HG03097 (cell line): ENCODE measurements around the gene AGPAT4.
"Not testable (repeated sequence)": the region's sequence is repeated elsewhere in the genome, so short reads cannot be mapped to it uniquely, and the experiment has no call there.

Source experiments
- ATAC-seq: cut with Tn5 transposase; IDR thresholded peaks from one replicate; pipeline ENCODE4 v1.9.1; 2021; ENCODE audit not compliant: unreplicated experiment, low FRiP score

The AGPAT4 gene

GRCh38 chr6:161125591-161125990 lies 148.3 kb downstream of the AGPAT4 start:
- ATAC-seq = no peak

- not testable (repeated sequence) for ATAC-seq
Measured at GRCh38 chr6:161123319-161123718, 150.5 kb downstream of the AGPAT4 start.

- ATAC-seq = no peak
Measured at GRCh38 chr6:161117942-161118341, 155.9 kb downstream of the AGPAT4 start.

DNA sequence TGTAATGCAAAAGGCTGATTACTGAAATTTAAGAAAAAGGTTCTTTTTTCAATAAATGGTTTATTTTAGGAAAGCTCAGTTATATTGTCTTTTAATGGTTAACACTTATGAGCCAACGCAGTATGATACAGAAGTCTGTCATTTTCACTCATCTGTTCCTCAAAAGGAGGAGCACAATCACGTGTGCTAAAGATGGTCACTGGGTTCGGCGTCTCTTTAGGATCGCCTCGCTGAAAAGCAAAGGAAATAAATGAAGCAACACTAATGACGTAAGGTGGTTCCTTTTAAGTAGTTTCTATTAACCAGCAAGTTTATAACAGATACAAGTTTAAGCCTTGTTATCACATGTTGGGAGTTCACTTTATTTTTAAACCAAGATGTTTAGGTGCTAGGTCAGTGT lies 156.6 kb downstream of the AGPAT4 start:
- no peak for ATAC-seq

GRCh38 chr6:161116554-161116953 lies 157.3 kb downstream of the AGPAT4 start:
- no peak for ATAC-seq

DNA sequence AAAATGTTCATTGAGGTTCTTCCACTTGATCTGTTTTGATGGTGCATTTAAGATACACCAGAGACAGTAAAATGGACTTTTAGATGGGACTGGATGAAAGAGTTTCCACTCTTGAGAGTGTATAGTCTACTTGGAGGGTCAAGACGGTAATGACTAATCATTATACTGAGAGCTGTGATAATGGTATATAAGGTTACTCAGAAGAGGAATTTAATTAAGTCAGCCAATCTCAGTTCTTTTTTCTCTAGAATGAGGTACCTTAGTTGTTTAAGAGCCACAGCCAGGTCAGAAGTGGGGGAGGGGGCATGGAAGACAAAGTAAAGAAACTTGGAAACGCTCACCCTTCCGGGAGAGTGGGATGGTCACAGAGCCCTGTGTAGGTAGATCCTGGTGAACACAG lies 158.4 kb downstream of the AGPAT4 start:
- no peak for ATAC-seq

GRCh38 chr6:161111261-161111660 lies 162.6 kb downstream of the AGPAT4 start:
- no peak for ATAC-seq

DNA sequence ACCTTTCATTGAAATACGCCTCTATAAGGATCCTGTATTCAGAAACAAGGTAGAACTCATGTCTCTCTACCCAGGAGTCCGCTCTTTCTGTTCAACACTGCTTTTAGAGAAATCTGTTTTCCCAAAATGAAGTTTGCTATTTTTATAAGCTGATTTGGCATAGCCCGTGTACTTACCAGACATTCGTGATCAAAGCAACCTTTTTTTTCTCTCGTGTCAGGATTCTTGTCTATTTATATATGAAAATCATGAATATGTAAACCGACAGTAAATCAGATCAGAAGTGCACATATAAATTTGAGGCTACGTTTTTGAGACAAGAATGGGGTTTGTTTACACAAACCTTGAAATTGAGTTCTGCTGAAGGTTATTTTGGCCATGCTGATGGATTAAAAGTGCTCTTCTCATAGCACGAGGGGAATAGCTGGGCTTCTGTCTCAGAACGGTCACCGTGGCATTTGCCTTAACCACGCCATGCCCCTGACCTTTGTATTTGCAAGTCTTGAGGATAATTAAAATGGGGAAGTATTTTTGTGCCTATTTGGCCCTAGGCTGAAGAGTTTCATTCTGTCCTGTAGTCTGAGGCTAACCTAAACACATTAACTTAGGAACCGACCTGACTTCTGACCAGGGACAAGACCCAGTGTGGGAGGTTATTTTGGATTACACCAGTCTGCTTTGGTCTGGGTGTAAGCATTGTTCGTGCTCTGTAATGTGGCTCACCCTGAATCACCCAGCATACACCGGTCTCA lies 163.7 kb downstream of the AGPAT4 start:
- no peak for ATAC-seq

GRCh38 chr6:161109366-161109765 lies 164.5 kb downstream of the AGPAT4 start:
- no peak for ATAC-seq

DNA sequence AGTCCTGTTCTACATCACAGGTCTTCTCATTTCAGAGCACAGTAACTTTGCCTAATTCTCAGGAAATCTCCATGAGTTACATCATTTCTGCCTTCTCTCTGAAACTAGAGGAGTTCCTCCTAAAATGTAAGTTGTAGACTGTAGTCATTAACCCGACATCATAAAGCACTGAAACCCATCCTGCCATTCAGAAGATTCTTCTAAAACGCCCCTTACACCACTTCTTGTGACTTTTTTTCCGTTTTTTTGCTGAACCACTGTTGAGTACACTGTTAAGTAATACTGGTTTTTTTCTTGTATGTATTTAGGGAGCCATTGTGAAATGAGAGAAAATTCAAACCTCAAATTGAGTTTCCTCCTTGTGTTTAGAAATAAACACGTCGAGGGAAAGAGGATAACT lies 164.9 kb downstream of the AGPAT4 start:
- ATAC-seq = no peak

DNA sequence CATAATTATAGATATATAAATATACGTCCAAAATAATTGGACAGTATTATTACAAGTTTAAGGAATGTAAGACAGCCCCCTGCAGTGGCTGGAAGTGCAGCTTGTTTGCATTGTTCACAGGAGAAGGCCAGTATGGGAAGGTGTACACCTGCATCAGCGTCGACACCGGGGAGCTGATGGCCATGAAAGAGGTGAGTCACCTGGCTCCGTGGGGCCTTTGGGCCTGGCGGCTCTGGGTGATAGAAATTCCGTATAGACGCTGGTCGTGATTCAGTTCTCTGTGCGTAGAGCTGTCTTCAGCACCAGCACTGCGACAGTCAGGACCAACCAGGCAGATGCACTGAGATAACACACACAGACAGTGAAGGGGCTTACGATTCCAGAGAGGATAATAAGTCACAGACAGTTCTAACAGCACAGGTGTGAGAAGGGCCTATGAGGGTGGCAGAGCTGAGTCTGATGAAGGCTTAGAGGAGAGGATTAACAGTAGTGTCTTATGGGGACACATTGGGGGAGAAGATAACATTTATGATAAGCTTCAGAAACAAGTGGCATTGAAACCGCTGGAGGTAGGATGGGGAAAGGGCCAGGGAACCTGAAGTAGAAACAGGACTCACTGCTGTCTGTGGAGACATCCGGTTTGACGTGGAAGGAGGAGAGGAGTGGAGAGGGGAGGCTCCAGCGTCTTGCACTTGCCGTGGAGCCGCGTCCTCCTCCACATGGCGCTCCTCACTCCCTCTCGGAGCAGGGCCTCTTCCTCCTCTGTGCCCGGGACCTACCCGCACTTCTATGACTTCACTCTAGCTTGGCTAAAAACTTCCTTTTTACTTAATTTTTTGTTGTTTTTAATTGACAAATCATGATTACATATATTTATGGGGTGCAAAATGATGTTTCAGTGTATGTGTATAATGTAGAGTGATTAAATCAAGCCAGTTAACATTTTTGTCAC lies 165.8 kb downstream of the AGPAT4 start:
- ATAC-seq = no peak

- ATAC-seq = no peak
Measured at GRCh38 chr6:161105408-161105807, 168.5 kb downstream of the AGPAT4 start.

DNA sequence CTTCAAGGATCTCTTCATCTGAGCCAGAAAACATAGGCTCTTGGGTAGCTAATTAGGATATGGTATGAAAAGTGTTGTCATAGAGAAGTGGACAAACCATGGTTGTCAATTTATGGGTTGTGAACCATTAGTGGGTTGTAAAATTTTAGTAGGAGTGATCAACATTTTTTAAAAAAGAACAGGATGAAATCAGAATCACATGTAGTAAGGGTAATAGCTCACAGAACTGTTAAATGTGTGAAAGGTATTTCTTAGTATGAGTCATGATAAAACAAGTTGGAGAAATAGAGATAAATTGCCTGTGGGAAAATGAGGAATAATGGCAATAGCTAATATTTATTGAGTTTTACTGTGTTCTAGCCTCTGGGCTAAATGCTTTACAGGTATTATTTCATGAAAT lies 168.9 kb downstream of the AGPAT4 start:
- no peak for ATAC-seq

DNA sequence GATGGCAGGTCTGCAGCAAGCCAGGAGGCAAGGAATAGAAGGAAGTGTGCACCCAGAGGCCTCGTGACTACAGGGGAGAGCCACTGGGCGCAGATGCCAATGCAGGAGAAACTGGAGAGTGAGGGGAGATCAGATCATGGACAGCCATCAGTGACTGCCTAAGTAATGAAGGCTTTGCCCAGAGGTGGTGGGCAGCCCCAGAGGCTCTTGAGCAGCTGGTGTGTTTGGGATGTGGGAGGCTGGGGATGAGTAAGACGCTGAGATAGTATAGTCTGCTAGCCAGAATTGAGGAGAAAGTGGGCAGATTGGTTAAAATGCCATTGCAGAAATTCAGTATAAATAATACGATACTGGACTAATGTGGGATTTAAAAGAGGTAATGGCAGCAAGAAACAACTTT lies 170.4 kb downstream of the AGPAT4 start:
- no peak for ATAC-seq

GRCh38 chr6:161101517-161101916 lies 172.3 kb downstream of the AGPAT4 start:
- no peak for ATAC-seq

DNA sequence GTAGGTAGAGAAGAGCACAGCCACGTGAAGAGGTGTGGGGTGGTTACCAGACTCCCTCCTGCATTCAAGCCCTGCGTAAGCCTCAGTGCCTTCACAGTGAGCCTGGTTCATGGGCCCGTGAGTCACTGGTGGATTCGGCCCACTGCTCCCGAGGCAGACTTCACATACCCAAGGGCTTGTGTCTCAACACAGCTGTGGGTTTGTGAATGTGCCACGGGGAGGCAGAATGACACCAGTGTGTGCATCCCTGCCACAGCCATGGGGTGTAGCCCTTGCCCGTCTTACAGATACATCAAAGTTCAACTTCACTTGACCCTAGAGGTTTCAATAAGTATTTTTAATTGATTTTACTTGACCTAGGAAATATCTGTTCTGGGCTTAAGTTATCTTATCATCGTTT lies 173.8 kb downstream of the AGPAT4 start:
- no peak for ATAC-seq

DNA sequence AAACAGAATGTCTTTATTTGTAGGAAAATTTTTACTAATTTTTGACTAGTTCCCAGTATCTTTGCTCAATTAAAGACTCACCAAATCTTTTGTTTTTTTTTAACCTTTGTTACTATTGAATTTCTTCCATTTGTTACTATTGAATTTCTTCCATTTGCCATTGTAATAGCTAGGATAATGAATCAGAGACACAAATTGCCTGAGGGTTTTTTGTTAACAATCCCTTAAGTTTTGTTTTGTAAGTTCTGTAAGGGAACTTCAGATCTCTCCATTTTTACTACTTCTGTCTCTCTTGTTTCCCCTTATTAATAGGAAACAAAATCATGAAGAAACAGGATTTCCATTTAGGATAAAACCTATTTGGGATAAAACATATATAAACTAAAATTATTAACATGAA lies 177.9 kb downstream of the AGPAT4 start:
- ATAC-seq = no peak

DNA sequence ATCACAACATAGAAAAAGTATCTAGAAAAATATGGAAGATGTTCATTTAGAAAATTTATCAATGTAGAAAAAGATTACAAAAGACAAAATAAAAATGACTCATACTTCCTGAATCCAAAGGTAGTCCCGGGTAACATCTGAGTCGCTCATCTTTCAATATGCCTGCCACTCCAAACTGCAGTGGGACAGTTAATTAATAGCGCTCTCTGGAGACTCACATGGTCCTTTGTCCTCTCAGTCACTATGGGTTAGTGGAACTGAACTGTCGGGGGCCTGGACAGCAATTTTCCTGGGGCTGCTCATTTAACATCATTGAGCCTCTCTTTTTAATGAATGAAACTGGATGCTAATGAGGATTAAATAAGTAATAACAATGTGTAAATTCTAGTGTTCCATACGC lies 178.9 kb downstream of the AGPAT4 start:
- no peak for ATAC-seq

DNA sequence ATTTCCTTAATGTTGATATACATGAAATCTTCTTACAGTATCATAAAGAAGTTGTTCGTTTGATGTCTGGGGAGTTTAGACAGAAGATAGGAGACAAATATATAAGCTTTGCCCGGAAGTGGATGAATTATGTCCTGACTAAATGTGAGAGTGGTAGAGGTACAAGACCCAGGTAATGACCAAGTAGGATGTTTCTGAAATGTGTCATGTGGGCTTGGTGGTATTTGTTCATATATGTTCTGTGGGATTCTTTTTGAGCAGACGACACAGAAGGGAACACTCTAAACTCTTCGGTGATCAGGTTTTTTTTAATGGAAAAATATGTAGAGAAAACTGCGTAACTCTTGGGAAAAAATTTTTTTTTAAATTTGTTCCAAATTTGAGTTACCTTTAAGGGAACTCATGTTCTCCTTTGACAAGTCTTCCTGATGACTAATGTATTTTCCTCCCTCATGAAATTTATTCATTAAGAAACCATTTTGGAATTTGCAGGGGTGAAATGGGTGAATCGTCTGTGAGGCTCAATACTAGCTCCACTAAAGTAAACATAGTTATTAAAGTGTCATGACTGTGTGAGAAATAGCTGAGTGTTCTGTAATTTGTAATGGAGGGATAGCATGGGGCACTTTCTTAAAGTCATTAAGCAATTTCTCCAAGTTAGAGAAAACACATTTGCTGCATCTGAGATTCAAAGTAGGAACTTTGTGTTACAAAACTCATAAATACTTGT lies 181.7 kb downstream of the AGPAT4 start:
- no peak for ATAC-seq

DNA sequence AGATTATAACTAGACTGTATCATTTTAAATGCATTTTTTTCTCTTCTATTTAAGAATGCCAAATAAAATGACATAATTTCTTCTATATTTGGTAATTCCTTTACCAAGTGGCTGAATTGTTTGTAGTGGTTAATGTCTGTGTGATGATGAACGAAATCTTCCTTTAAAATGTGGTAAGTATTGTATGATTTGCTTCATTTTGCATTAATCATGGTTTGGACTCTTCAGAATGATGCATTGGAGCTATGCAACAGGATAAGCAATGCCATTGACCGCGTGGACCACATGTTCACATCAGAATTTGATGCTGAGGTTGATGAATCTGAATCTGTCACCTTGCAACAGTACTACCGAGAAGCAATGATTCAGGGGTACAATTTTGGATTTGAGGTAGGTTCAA lies 182.7 kb downstream of the AGPAT4 start:
- no peak for ATAC-seq

GRCh38 chr6:161088676-161089328 lies 185.1 kb downstream of the AGPAT4 start:
- ATAC-seq = no peak
